ENCODE data around the gene GAS2L1.

The GAS2L1 gene

GRCh38 chr22:29306175-29306834 lies at the start of gene GAS2L1:
Gene GAS2L1, plus strand, starts transcription at chr22:29306650. Its CDS starts 1,456 bp downstream, at chr22:29308106.
- TF ChIP-seq CTCF (IDR thresholded peaks at IDR 0.05; ENCODE audit: borderline replicate concordance, insufficient read depth, low read depth, low read length), result peak; percentile 50; the same call in 1 of the 2 replicates
- H3K4me3 ChIP-seq (ENCODE audit: low read depth, low read length), result peak within 1 kb of the TSS; percentile 46

GRCh38 chr22:29257751-29258181 lies 48.7 kb upstream of the GAS2L1 start:
- H3K4me3 ChIP-seq (ENCODE audit: low read depth, low read length), result no peak overlapping the region
- no peak for TF ChIP-seq CTCF (IDR thresholded peaks at IDR 0.05; ENCODE audit: borderline replicate concordance, insufficient read depth, low read depth, low read length)

- TF ChIP-seq CTCF (IDR thresholded peaks at IDR 0.05; ENCODE audit: borderline replicate concordance, insufficient read depth, low read depth, low read length), result no peak
- H3K4me3 ChIP-seq (ENCODE audit: low read depth, low read length), result no peak overlapping the region
Measured at GRCh38 chr22:29258407-29259252, 47.8 kb upstream of the GAS2L1 start.

- no peak for TF ChIP-seq CTCF (IDR thresholded peaks at IDR 0.05; ENCODE audit: borderline replicate concordance, insufficient read depth, low read depth, low read length)
Measured at GRCh38 chr22:29259253-29259899, 47.1 kb upstream of the GAS2L1 start.

GRCh38 chr22:29260031-29260560 lies 46.4 kb upstream of the GAS2L1 start:
- H3K4me3 ChIP-seq (ENCODE audit: low read depth, low read length), result no peak overlapping the region
- no peak for TF ChIP-seq CTCF (IDR thresholded peaks at IDR 0.05; ENCODE audit: borderline replicate concordance, insufficient read depth, low read depth, low read length)

More at GRCh38 chr22:29259253-29259899, 47.1 kb upstream of the GAS2L1 start:
- no peak overlapping the region for H3K4me3 ChIP-seq (ENCODE audit: low read depth, low read length)

GRCh38 chr22:29260601-29261315 lies 45.7 kb upstream of the GAS2L1 start:
- TF ChIP-seq CTCF (IDR thresholded peaks at IDR 0.05; ENCODE audit: borderline replicate concordance, insufficient read depth, low read depth, low read length), result no peak
- H3K4me3 ChIP-seq (ENCODE audit: low read depth, low read length), result no peak overlapping the region
